Karpas-422 (cell line): ENCODE data around the gene ZFP36L1. TPM values are rescaled to one million over a fixed set of nuclear protein-coding genes. Genes with fewer than 3 reads are reported as not detected.

ENCODE experiments used
- DNase-seq: peaks from one replicate; pipeline ENCODE4 v3.0.0-alpha.2; 2015
- H2AFZ ChIP-seq: fragments of 200-600 bp; sonication (generic); 2 replicates; pipeline ENCODE4 v1.6.1; 2014; ENCODE audit warnings: antibody characterized with exemption, low read length, mixed read lengths
- H3K27ac ChIP-seq: fragments of 200-600 bp; sonication (generic); 2 replicates; pipeline ENCODE4 v1.5.1; 2014; ENCODE audit warnings: mild to moderate bottlenecking, low read length, moderate library complexity
- H3K27me3 ChIP-seq: fragments of 200-600 bp; sonication (generic); 2 replicates; pipeline ENCODE4 v1.6.1; 2014; ENCODE audit warnings: low read length, mixed read lengths
- H3K36me3 ChIP-seq: fragments of 200-600 bp; sonication (generic); 2 replicates; pipeline ENCODE4 v1.6.1; 2014; ENCODE audit warnings: low read length, mixed read lengths; ENCODE audit not compliant: insufficient read depth
- H3K4me1 ChIP-seq: fragments of 200-600 bp; sonication (generic); 2 replicates; pipeline ENCODE4 v1.6.1; 2014; ENCODE audit warnings: mild to moderate bottlenecking, low read length, mixed read lengths
- H3K4me2 ChIP-seq: fragments of 200-600 bp; sonication (generic); 2 replicates; pipeline ENCODE4 v1.6.1; 2014; ENCODE audit warnings: low read length, low read depth, mild to moderate bottlenecking; ENCODE audit not compliant: poor library complexity, severe bottlenecking
- H3K4me3 ChIP-seq: fragments of 200-600 bp; sonication (generic); 2 replicates; pipeline ENCODE4 v1.5.1; 2014; ENCODE audit warnings: mild to moderate bottlenecking, antibody characterized with exemption, low read length, mixed read lengths
- H3K79me2 ChIP-seq: fragments of 200-600 bp; sonication (generic); 2 replicates; pipeline ENCODE4 v1.6.1; 2014; ENCODE audit warnings: mild to moderate bottlenecking, low read length, mixed read lengths
- H3K9ac ChIP-seq: fragments of 200-600 bp; sonication (generic); 2 replicates; pipeline ENCODE4 v1.6.0; 2014; ENCODE audit warnings: low read length
- H3K9me2 ChIP-seq: fragments of 200-600 bp; sonication (generic), shearing (Covaris generic); replicated peaks from 2 replicates; pipeline ENCODE4 v1.6.0; 2014; ENCODE audit warnings: mild to moderate bottlenecking, low read length, moderate library complexity; ENCODE audit not compliant: insufficient read depth
- H3K9me3 ChIP-seq: fragments of 300-700, 200-600 bp; sonication (generic); 2 replicates; pipeline ENCODE4 v1.6.1; 2014; ENCODE audit warnings: low read length, mixed read lengths
- H4K20me1 ChIP-seq: fragments of 200-600 bp; sonication (generic); 2 replicates; pipeline ENCODE4 v1.6.1; 2014; ENCODE audit warnings: mild to moderate bottlenecking, antibody characterized with exemption, low read length, low read depth; ENCODE audit not compliant: insufficient read depth
- total RNA-seq: library from RNA; depleted of rRNA; stranded (reverse); fragments of >200 nt; shearing (Covaris generic); gene quantifications from 2 replicates; pipeline ENCODE4 v1.2.3, GENCODE V29; 2014; ENCODE audit warnings: low replicate concordance

ZFP36L1 gene
- total RNA-seq, 1 experiment from 2014 or later = 76.8 TPM

DNA sequence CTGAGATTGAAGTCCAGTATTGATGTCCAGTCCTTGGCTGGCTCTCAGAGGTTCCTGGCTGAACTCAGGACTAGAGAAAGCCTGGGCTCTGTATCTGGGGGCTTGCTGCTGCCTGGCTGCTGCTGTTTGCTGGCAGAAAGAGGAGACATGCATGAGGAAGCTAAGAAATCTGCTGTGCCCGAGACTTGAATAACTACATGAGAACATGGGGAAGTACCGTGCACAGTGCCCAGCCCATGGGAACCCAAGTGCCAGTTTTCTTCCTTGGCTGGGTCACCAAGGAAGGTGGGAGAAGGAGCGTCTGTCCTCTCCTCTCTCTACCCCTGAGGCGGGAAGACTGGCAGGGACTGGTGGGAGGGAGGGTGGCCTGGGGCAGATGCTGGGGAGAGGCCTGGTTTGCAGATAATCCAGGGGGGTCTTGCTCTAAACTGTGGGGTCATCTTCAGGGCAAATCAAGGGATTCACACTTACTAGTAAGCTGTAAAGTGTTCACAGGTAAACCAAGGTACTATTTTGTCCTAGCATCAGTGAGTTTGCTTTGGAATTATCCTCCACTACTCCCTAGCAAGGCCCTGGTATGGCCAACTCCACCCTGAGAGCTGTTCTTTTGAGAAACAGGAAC is 13.8 kb upstream of the ZFP36L1 start:
- Histone ChIP-seq H3K27me3 (no peaks in the 10 kb centered on the region), H3K9me2 (no peaks in the 10 kb centered on the region), H4K20me1 (no peaks in the 10 kb centered on the region), H3K9ac (peak overlapping the region; percentile 57), H3K9me3 (peaks cover 7% of the 10 kb centered on the region), H3K4me3 (no peak overlapping the region), H3K27ac (peak overlapping the region; percentile 51; the same call in 1 of the 2 replicates), H3K4me1 (peaks cover 16% of the 10 kb centered on the region), H3K79me2 (no peaks in the 10 kb centered on the region), H3K4me2 (peak overlapping the region; percentile 31), H3K36me3 (peaks cover 6% of the 10 kb centered on the region; the same call in 1 of the 2 replicates), H2AFZ (peak overlapping the region; percentile 46; the same call in 1 of the 2 replicates)
- DNase-seq = peak; percentile 85

DNA sequence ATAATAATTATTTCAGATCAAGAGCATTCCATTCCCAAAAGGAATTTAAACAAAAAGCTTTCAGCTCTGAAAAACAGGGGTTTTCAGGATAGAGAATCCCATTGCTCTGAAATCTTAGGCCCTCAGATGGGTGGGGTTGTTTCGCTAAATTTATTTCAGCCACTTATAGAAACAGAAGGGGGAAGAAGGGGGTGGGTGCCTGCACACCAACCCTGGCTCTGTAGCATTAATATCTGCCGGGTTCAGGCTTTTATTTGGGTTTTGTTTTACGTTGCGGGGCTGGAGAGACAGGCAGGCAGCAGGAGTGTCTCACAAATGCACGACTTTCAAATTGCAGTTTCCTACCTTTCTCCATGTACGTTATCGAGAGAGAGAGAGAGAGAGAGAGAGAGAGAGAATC is 12.5 kb upstream of the ZFP36L1 start:
- Histone ChIP-seq H3K36me3 (peaks cover 6% of the 10 kb centered on the region; the same call in 1 of the 2 replicates), H3K79me2 (no peaks in the 10 kb centered on the region), H3K4me2 (no peak overlapping the region), H3K4me1 (peaks cover 20% of the 10 kb centered on the region), H3K27me3 (no peaks in the 10 kb centered on the region), H3K9ac (no peak overlapping the region), H3K27ac (no peak overlapping the region), H3K9me2 (no peaks in the 10 kb centered on the region), H3K4me3 (no peak overlapping the region), H2AFZ (no peak overlapping the region), H4K20me1 (no peaks in the 10 kb centered on the region), H3K9me3 (peaks cover 8% of the 10 kb centered on the region)
- DNase-seq = no peak

DNA sequence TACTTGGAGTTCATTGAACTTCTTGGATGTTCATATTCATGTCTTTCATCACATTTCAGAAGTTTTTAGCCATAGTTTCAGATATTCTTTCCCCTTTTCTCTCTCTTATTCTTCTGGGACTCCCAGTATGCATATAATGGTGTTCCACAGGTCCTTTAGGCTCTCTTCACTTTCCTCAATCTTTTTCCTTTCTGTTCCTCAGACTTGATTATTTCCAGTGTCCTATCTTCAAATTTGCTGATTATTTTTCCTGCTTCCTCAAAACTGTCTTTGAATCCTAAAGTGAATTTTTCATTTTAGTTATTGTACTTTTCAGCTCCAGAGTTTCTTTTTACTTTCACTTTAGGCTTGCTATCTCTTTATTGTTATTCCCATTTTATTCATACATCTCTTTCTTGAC is 8.8 kb upstream of the ZFP36L1 start:
- H3K36me3 ChIP-seq = peaks cover 6% of the 10 kb centered on the region; the same call in 1 of the 2 replicates
- DNase-seq = no peak
- no peaks in the 10 kb centered on the region for H3K79me2 ChIP-seq
- no peak overlapping the region for H3K4me3 ChIP-seq
- no peak overlapping the region for H3K27ac ChIP-seq
- H3K9me3 ChIP-seq = peaks cover 8% of the 10 kb centered on the region
- H3K27me3 ChIP-seq = no peaks in the 10 kb centered on the region
- no peaks in the 10 kb centered on the region for H3K9me2 ChIP-seq
- H4K20me1 ChIP-seq = no peaks in the 10 kb centered on the region
- no peak overlapping the region for H3K4me2 ChIP-seq
- peaks cover 39% of the 10 kb centered on the region for H3K4me1 ChIP-seq
- no peak overlapping the region for H2AFZ ChIP-seq
- H3K9ac ChIP-seq = no peak overlapping the region

DNA sequence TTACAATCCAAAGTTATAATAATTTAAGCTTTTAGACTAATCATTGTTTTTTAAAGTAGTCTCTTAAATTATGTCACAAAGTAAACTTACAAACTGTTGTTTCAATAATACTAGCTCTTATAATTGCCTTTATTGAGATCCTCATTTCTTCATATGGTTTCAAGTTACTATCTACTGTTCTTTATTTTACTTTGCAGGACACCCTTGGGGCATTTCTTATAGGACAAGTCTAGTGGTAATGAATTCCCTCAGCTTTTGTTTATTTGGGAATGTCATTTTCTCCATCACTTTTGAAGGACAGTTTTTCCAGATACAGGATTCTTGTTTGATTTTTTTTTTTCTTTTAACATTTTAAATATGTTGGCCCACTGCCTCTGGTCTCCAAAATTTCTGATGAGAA is 8.1 kb upstream of the ZFP36L1 start:
- Histone ChIP-seq H3K9me2 (no peaks in the 10 kb centered on the region), H3K9ac (no peak overlapping the region), H4K20me1 (no peaks in the 10 kb centered on the region), H3K4me3 (no peak overlapping the region), H3K36me3 (peaks cover 6% of the 10 kb centered on the region; the same call in 1 of the 2 replicates), H3K27ac (no peak overlapping the region), H2AFZ (no peak overlapping the region), H3K4me2 (no peak overlapping the region), H3K79me2 (no peaks in the 10 kb centered on the region), H3K27me3 (no peaks in the 10 kb centered on the region), H3K9me3 (peaks cover 8% of the 10 kb centered on the region), H3K4me1 (peaks cover 41% of the 10 kb centered on the region)
- DNase-seq = no peak

DNA sequence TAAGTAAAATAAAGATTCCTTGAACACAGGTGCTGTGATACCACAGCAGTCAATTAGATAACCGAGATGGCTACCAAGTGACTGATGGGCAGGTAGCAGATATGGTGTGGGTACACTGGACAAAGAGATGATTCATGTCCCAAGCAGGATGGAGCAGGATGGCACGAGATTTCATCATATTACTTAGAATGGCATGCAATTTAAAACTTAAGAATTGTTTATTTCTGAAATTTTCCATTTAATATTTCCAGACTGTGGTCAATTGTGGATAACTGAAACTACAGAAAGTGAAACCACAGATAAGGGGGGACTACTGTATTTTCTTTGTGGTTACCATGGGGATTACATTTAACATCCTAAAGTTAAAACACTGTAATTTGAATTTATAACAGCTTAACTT is 7.5 kb upstream of the ZFP36L1 start:
- Histone ChIP-seq H3K27me3 (no peaks in the 10 kb centered on the region), H3K9me2 (no peaks in the 10 kb centered on the region), H3K4me1 (peaks cover 40% of the 10 kb centered on the region), H3K4me3 (no peak overlapping the region), H3K9ac (no peak overlapping the region), H3K79me2 (peaks cover 3% of the 10 kb centered on the region; the same call in 1 of the 2 replicates), H3K9me3 (peaks cover 8% of the 10 kb centered on the region), H2AFZ (0 out of 2 replicates have a peak overlapping the region, but pooled peaks have one; percentile 9), H3K4me2 (no peak overlapping the region), H3K36me3 (peaks cover 6% of the 10 kb centered on the region; the same call in 1 of the 2 replicates), H3K27ac (no peak overlapping the region), H4K20me1 (no peaks in the 10 kb centered on the region)
- no peak for DNase-seq

DNA sequence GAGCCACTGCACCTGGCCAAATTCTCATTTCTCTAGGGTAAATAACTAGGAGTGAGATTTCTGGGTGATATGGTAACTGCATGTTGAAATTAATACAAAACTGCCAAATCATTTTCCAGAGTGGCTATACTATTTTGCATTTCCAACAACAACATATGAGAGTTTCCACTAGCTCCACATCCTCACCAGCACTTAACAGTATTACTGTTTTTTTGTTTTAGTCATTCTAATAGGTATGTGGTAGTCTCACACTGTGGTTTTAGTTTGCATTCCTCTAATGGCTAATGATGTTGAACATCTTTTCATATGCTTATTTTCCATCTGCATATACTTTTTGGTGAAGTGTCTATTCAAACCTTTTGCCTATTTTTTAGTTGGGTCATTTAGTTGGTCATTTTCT is 5.8 kb upstream of the ZFP36L1 start:
- H3K4me2 ChIP-seq = no peak overlapping the region
- peaks cover 8% of the 10 kb centered on the region for H3K9me3 ChIP-seq
- no peak overlapping the region for H3K9ac ChIP-seq
- peaks cover 52% of the 10 kb centered on the region for H3K4me1 ChIP-seq
- H2AFZ ChIP-seq = no peak overlapping the region
- no peaks in the 10 kb centered on the region for H3K27me3 ChIP-seq
- H3K36me3 ChIP-seq = peaks cover 6% of the 10 kb centered on the region; the same call in 1 of the 2 replicates
- H3K79me2 ChIP-seq = peaks cover 8% of the 10 kb centered on the region; the same call in 1 of the 2 replicates
- H3K4me3 ChIP-seq = no peak overlapping the region
- no peaks in the 10 kb centered on the region for H3K9me2 ChIP-seq
- no peak overlapping the region for H3K27ac ChIP-seq
- no peak for DNase-seq
- H4K20me1 ChIP-seq = no peaks in the 10 kb centered on the region

DNA sequence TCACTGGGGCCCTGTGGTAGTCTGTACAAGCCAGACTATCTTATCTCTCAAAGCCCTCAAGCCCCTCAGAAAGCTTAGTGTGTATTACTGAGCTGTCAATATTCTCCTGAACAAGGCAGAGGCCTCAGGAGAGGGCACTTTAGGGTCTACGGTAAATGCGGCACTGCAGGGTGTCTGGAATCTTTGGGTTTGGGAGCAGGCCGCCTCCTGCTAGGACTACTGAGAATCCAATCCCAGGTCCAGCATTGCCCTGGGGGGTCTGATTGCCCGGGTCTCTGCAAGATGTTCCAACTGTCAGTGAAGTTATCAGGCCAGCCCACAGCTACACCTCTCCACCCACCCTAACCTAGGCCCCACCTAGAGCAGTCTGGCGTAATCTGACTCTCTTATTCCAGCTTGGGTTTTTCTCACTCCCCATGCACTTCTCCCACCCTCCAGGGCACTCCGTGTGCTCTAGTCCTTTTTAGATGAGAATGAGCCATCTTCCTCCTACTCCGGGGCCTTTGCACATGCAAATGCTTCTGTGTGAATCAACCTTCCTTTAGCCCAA is 4.3 kb upstream of the ZFP36L1 start:
- H4K20me1 ChIP-seq = peaks cover 5% of the 10 kb centered on the region; the same call in 1 of the 2 replicates
- peak overlapping the region; percentile 89 for H3K9ac ChIP-seq
- no peak overlapping the region for H3K4me3 ChIP-seq
- peaks cover 15% of the 10 kb centered on the region for H3K79me2 ChIP-seq
- peak overlapping the region; percentile 68; the same call in 1 of the 2 replicates for H2AFZ ChIP-seq
- H3K27me3 ChIP-seq = no peaks in the 10 kb centered on the region
- peaks cover 7% of the 10 kb centered on the region for H3K9me3 ChIP-seq
- DNase-seq = no peak
- peaks cover 6% of the 10 kb centered on the region; the same call in 1 of the 2 replicates for H3K36me3 ChIP-seq
- H3K27ac ChIP-seq = peak overlapping the region; percentile 95
- H3K4me2 ChIP-seq = peak overlapping the region; percentile 98
- no peaks in the 10 kb centered on the region for H3K9me2 ChIP-seq
- H3K4me1 ChIP-seq = peaks cover 57% of the 10 kb centered on the region

DNA sequence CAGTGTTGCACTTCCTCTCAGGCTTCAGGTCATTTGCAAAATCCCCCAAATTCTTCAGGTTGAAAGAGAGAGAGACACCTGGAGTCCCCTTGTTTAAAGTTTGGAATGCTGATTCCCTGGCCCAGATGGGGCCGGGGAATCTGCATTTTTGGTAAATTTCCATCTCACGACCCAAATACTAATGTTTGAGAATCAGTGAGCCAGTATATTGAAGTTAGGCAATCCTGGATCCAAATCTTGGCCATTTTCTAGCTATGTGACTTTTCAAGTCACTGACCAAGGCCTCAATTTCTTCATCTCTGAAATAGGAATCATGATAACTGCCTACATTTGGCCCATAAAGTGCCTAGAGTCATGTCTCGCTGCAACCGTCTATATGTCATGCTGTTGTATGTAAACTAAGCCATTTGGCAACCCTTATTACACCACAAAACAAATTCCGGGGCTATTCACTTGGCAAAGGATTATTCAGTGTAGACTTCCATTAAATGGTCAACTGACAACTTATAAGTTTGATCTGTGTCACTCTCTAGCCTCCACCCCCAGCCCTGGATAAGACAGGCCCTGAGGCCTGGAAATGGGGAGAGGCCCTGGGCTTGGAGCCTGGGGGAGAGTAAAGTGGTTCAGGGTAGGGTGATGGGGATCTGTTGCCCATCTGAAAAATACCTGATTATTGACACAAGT is 3.7 kb upstream of the ZFP36L1 start:
- peaks cover 11% of the 10 kb centered on the region for H4K20me1 ChIP-seq
- no peaks in the 10 kb centered on the region; the same call in 1 of the 2 replicates for H3K36me3 ChIP-seq
- peaks cover under 1% of the 10 kb centered on the region for H3K9me3 ChIP-seq
- DNase-seq = no peak
- H3K4me3 ChIP-seq = peak overlapping the region; percentile 86
- H3K27me3 ChIP-seq = no peaks in the 10 kb centered on the region
- H3K9me2 ChIP-seq = no peaks in the 10 kb centered on the region
- peak overlapping the region; percentile 68; the same call in 1 of the 2 replicates for H2AFZ ChIP-seq
- H3K27ac ChIP-seq = peak overlapping the region; percentile 95
- H3K79me2 ChIP-seq = peaks cover 21% of the 10 kb centered on the region
- H3K4me2 ChIP-seq = peak overlapping the region; percentile 98
- H3K9ac ChIP-seq = peak overlapping the region; percentile 89
- peaks cover 59% of the 10 kb centered on the region for H3K4me1 ChIP-seq
